H1 (cell line): ENCODE data around the gene CLP1. TPM values are rescaled to one million over a fixed set of nuclear protein-coding genes. Genes with fewer than 3 reads are reported as not detected.

Experiments used
- CTCF ChIA-PET: fragments of 300-600 bp; sonication (Branson Sonifier 250); formaldehyde crosslinking; loops from one replicate; lab custom pipeline; 2021; ENCODE audit not compliant: partially characterized antibody; lab: Charles Lee
- POLR2A ChIA-PET: fragments of 300-600 bp; sonication (Branson Sonifier 250); formaldehyde crosslinking; loops from one replicate; lab custom pipeline; 2021; ENCODE audit warnings: inconsistent platforms; ENCODE audit not compliant: partially characterized antibody; lab: Charles Lee
- DNase-seq, 2 experiments: peaks; one replicate each; pipeline versions ENCODE4 v3.0.0 to v3.0.0-alpha.2; 2010 to 2022; ENCODE audit warnings: low spot score in 2 of 2, low read depth in 1 of 2, mixed read lengths in 1 of 2
- FAIRE-seq: peaks from 2 replicates; lab custom pipeline; 2011; peaks lifted over from hg19 to GRCh38; lab: Jason Lieb, UNC
- H2AFZ ChIP-seq: 2 replicates; pipeline ENCODE4 v1.8.1; 2012; ENCODE audit warnings: low read length, inconsistent platforms
- H2AK5ac ChIP-seq: 2 replicates; pipeline ENCODE4 v1.6.1; 2013; ENCODE audit warnings: low read depth, low read length
- H2BK120ac ChIP-seq: replicated peaks from 2 replicates; pipeline ENCODE3; 2013; ENCODE audit warnings: low read depth, low read length, inconsistent platforms
- H2BK12ac ChIP-seq: 2 replicates; pipeline ENCODE4 v1.6.1; 2013; ENCODE audit warnings: low read depth, low read length
- H2BK15ac ChIP-seq: 2 replicates; pipeline ENCODE4 v1.6.1; 2013; ENCODE audit warnings: low read length
- H2BK20ac ChIP-seq: 2 replicates; pipeline ENCODE4 v1.6.1; 2013; ENCODE audit warnings: low read length
- H2BK5ac ChIP-seq: 2 replicates; pipeline ENCODE4 v1.6.1; 2013; ENCODE audit warnings: low read depth, low read length
- H3K14ac ChIP-seq: 2 replicates; pipeline ENCODE4 v1.6.1; 2013; ENCODE audit warnings: inconsistent platforms; ENCODE audit not compliant: insufficient read length
- H3K18ac ChIP-seq: 2 replicates; pipeline ENCODE4 v1.6.1; 2013; ENCODE audit warnings: low read length; ENCODE audit errors: extremely low read depth
- H3K23ac ChIP-seq: 2 replicates; pipeline ENCODE4 v1.6.1; 2013; ENCODE audit warnings: inconsistent platforms; ENCODE audit not compliant: insufficient read length
- H3K23me2 ChIP-seq: 2 replicates; pipeline ENCODE4 v1.6.1; 2013; ENCODE audit warnings: low read depth, low read length
- H3K27ac ChIP-seq: 2 replicates; pipeline ENCODE4 v1.6.1; 2011; ENCODE audit warnings: low read depth, low read length, inconsistent platforms
- H3K27me3 ChIP-seq, 4 experiments: replicated peaks in 1 of 4; 1 replicate in 1 of 4; 2 replicates in 3 of 4; pipeline versions ENCODE4 v1.6.1 to v1.8.1; 2011 to 2013; ENCODE audit warnings: low read length in 3 of 4, mild to moderate bottlenecking in 3 of 4, inconsistent platforms in 2 of 4, mixed read lengths in 2 of 4, moderate library complexity in 1 of 4; ENCODE audit not compliant: control insufficient read depth in 3 of 4, insufficient read depth in 3 of 4; ENCODE audit errors: extremely low read depth in 1 of 4
- H3K36me3 ChIP-seq, 4 experiments: 2 replicates each; pipeline versions ENCODE4 v1.6.1 to v1.8.1; 2011 to 2013; ENCODE audit warnings: mild to moderate bottlenecking in 4 of 4, low read length in 3 of 4, moderate library complexity in 2 of 4, control low read depth in 1 of 4, inconsistent platforms in 1 of 4; ENCODE audit not compliant: insufficient read depth in 4 of 4, control insufficient read depth in 2 of 4
- H3K4ac ChIP-seq: replicated peaks from 2 replicates; pipeline ENCODE3; 2013; ENCODE audit warnings: low read length, low read depth, mixed read lengths, inconsistent platforms; ENCODE audit not compliant: insufficient read length
- H3K4me1 ChIP-seq, 4 experiments: replicated peaks in 1 of 4; 1 replicate in 1 of 4; 2 replicates in 3 of 4; pipeline versions ENCODE4 v1.6.1 to v1.8.1; 2011 to 2013; ENCODE audit warnings: low read length in 3 of 4, inconsistent platforms in 2 of 4, mixed read lengths in 1 of 4; ENCODE audit not compliant: insufficient read depth in 4 of 4, control insufficient read depth in 3 of 4
- H3K4me2 ChIP-seq, 2 experiments: 2 replicates each; pipeline versions ENCODE4 v1.6.1 to v1.8.1; 2011 to 2013; ENCODE audit warnings: low read depth in 2 of 2, low read length in 2 of 2, control low read depth in 1 of 2, inconsistent platforms in 1 of 2, mild to moderate bottlenecking in 1 of 2; ENCODE audit not compliant: insufficient read depth in 1 of 2
- H3K4me3 ChIP-seq, 4 experiments: fragments of 200-600, 300-600 bp in 1 of 4; sonication (generic), shearing (Covaris generic), sonication (Bioruptor Twin) in 1 of 4; 2 replicates each; pipeline versions ENCODE4 v1.5.1 to v1.8.1; 2011 to 2016; ENCODE audit warnings: low read length in 4 of 4, low read depth in 3 of 4, control low read depth in 2 of 4, inconsistent platforms in 2 of 4, mild to moderate bottlenecking in 2 of 4, mixed read lengths in 1 of 4, moderate library complexity in 1 of 4; ENCODE audit not compliant: insufficient read depth in 2 of 4; ENCODE audit errors: extremely low read depth in 1 of 4
- H3K56ac ChIP-seq: replicated peaks from 2 replicates; pipeline ENCODE3; 2013; ENCODE audit warnings: low read depth, mild to moderate bottlenecking, mixed read lengths, low read length, inconsistent platforms; ENCODE audit not compliant: insufficient read length
- H3K79me1 ChIP-seq: 2 replicates; pipeline ENCODE4 v1.6.1; 2013; ENCODE audit warnings: low read depth, low read length, control low read depth
- H3K79me2 ChIP-seq, 2 experiments: 2 replicates each; pipeline versions ENCODE4 v1.6.1 to v1.8.1; 2012 to 2013; ENCODE audit warnings: low read length in 2 of 2, mild to moderate bottlenecking in 2 of 2, inconsistent platforms in 1 of 2; ENCODE audit not compliant: insufficient read depth in 2 of 2, control insufficient read depth in 1 of 2
- H3K9ac ChIP-seq, 4 experiments: replicated peaks in 1 of 4; 1 replicate in 1 of 4; 2 replicates in 3 of 4; pipeline versions ENCODE4 v1.6.1 to v1.8.1; 2011 to 2013; ENCODE audit warnings: low read depth in 3 of 4, low read length in 3 of 4, control low read depth in 2 of 4, mild to moderate bottlenecking in 2 of 4, moderate library complexity in 2 of 4, inconsistent platforms in 1 of 4; ENCODE audit errors: extremely low read depth in 1 of 4
- H3K9me3 ChIP-seq, 2 experiments: 2 replicates each; pipeline versions ENCODE4 v1.6.1 to v1.8.1; 2012 to 2013; ENCODE audit warnings: mild to moderate bottlenecking in 2 of 2, moderate library complexity in 2 of 2, control low read depth in 1 of 2, inconsistent platforms in 1 of 2, low read depth in 1 of 2, low read length in 1 of 2, mixed read lengths in 1 of 2; ENCODE audit not compliant: insufficient read depth in 2 of 2
- H4K20me1 ChIP-seq, 2 experiments: replicated peaks in 1 of 2; 2 replicates each; pipeline versions ENCODE3 to v1.8.1; 2011 to 2013; ENCODE audit warnings: inconsistent platforms in 2 of 2, low read length in 2 of 2, mild to moderate bottlenecking in 1 of 2; ENCODE audit not compliant: insufficient read depth in 2 of 2, control insufficient read depth in 1 of 2
- H4K5ac ChIP-seq: 2 replicates; pipeline ENCODE4 v1.6.1; 2013; ENCODE audit warnings: low read length, low read depth, mixed read lengths, inconsistent platforms; ENCODE audit not compliant: insufficient read length
- H4K8ac ChIP-seq: 2 replicates; pipeline ENCODE4 v1.8.0; 2013; ENCODE audit warnings: mild to moderate bottlenecking, moderate library complexity, low read length, inconsistent platforms; ENCODE audit not compliant: insufficient read depth; ENCODE audit errors: extremely low read depth
- H4K91ac ChIP-seq: replicated peaks from 2 replicates; pipeline ENCODE3; 2013; ENCODE audit warnings: low read length, mixed read lengths, inconsistent platforms; ENCODE audit not compliant: insufficient read length
- CBX8 ChIP-seq: fragments of 300-800, 300-1000 bp; sonication (generic); IDR thresholded peaks from 2 replicates; pipeline ENCODE4 v1.7.1; 2016; ENCODE audit warnings: low read depth, low read length, borderline replicate concordance
- POLR2AphosphoS5 ChIP-seq: IDR thresholded peaks from 2 replicates; pipeline ENCODE4 v1.6.1; 2011; ENCODE audit warnings: low read depth, low read length
- RBBP5 ChIP-seq: IDR thresholded peaks from 2 replicates; pipeline ENCODE4 v1.7.1; 2012; ENCODE audit warnings: low read depth, mild to moderate bottlenecking, inconsistent platforms, low read length, moderate library complexity, borderline replicate concordance
- SUZ12 ChIP-seq: fragments of 200-600 bp; sonication (generic); IDR thresholded peaks from 2 replicates; pipeline ENCODE4 v1.6.1; 2012; ENCODE audit warnings: mild to moderate bottlenecking, inconsistent platforms, low read length, moderate library complexity, mixed read lengths
- TAF7 ChIP-seq: optimal IDR thresholded peaks from 2 replicates; pipeline ENCODE3; 2011; ENCODE audit warnings: low read depth, mild to moderate bottlenecking, inconsistent platforms, low read length, moderate library complexity, borderline replicate concordance
- WGBS, 2 experiments: shearing (Covaris generic) in 1 of 2; methylation state at CpG; one replicate each; pipeline versions ENCODE4 v1.1.6 to v1.1.7; 2013 to 2015; ENCODE audit warnings: low lambda C conversion rate in 2 of 2, mixed read lengths in 2 of 2, inconsistent platforms in 1 of 2, low coverage in 1 of 2, missing lambda C conversion rate in 1 of 2; ENCODE audit not compliant: insufficient replicate concordance in 2 of 2, insufficient coverage in 1 of 2, insufficient read length in 1 of 2; ENCODE audit errors: extremely low coverage in 1 of 2, missing lambda C conversion rate in 1 of 2; 5-methylcytosine and 5-hydroxymethylcytosine counted together
- polyA plus RNA-seq, 7 experiments: library from polyadenylated mRNA; depleted of rRNA in 3 of 7; stranded (reverse) in 5 of 7; unstranded in 2 of 7; fragments of >200 nt in 5 of 7; fragments of 200-250 nt in 2 of 7; gene quantifications; 1 replicate in 5 of 7; 2 replicates in 1 of 7; 4 replicates in 1 of 7; pipeline versions ENCODE4 v1.2.1 to v1.2.3, GENCODE V29; 2011 to 2013; ENCODE audit warnings: missing spikeins in 2 of 7, mixed read lengths in 2 of 7
- total RNA-seq: library from RNA; stranded (reverse); fragmentation: NEBNext Ultra II Directional; extraction: Animal tissue kit (Norgen Biotek cat#: 25700); gene quantifications from 2 replicates; pipeline ENCODE4 v1.2.1, GENCODE V29; 2021

Gene CLP1
- total and polyA plus RNA-seq, 2 of the 8 experiments (the other 6 are each of a cell fraction or from before 2014, with no cell fraction given), result 29.4 to 29.9 TPM

- ChIA-PET CTCF (interaction anchor here (0.9 to 14.3 kb wide), 14 partner anchors 8 to 307 kb away, joined by 3 to 357 read pairs (median 6); partner anchors contain the start of genes P2RX3, SERPING1 and UBE2L6), POLR2A (interaction anchor here (0.6 to 29.6 kb wide), 17 partner anchors 5 to 310 kb away, joined by 3 to 1546 read pairs (median 10); partner anchors contain the start of genes CLP1, RTN4RL2, SERPING1 and SLC43A1)
- Histone ChIP-seq H3K23ac (no peak overlapping the region), H2BK5ac (0 out of 2 replicates have a peak overlapping the region, but pooled peaks have one; percentile 9), H3K18ac (no peak overlapping the region), H4K20me1 (peaks cover 29 to 41% of the 10 kb centered on the region in 2 experiments), H2AFZ (no peak overlapping the region), H4K5ac (no peak overlapping the region), H3K4me1 (peaks cover 39 to 65% (median 44%) of the 10 kb centered on the region in 4 experiments), H3K4ac (no peak overlapping the region), H3K14ac (no peak overlapping the region), H3K9ac (no peak overlapping the region), H3K27me3 (0 out of 7 replicates have a peak, but pooled peaks cover 0 to 4% (median 0%) of the 10 kb centered on the region in 4 experiments), H2BK20ac (no peak overlapping the region), H3K23me2 (peaks cover 28% of the 10 kb centered on the region), H3K9me3 (no peaks in the 10 kb centered on the region), H3K4me3 (no peak overlapping the region; a peak in 1 of 8 replicates), H3K4me2 (peak overlapping the region; percentile 1 to 92; a peak in 1 of 4 replicates), H3K56ac (no peak overlapping the region), H3K27ac (no peak overlapping the region), H2AK5ac (no peak overlapping the region), H3K36me3 (peaks cover 9 to 18% (median 11%) of the 10 kb centered on the region in 4 experiments; a peak in 6 of 8 replicates), H2BK15ac (no peak overlapping the region), H4K91ac (no peak overlapping the region), H2BK12ac (no peak overlapping the region), H3K79me2 (peaks cover 0 to 18% of the 10 kb centered on the region in 2 experiments; a peak in 2 of 4 replicates), H3K79me1 (peaks cover under 1% of the 10 kb centered on the region; the same call in 1 of the 2 replicates), H4K8ac (no peak overlapping the region), H2BK120ac (no peak overlapping the region)
- FAIRE-seq (peak; percentile 28), DNase-seq (peak in 1 of 2 experiments; percentile 70)
- WGBS, 2 experiments, result 60% methylated on average over 5 of the region's 5 CpGs; no CpG with 5 or more reads in 1 of the 2 experiments
- TF ChIP-seq SUZ12 (no peak), TAF7 (peak; percentile 16), CBX8 (no peak), RBBP5 (0 out of 2 replicates have a peak, but pooled peaks have one; percentile 3), POLR2AphosphoS5 (peak; percentile 70)
Measured at GRCh38 chr11:57645689-57646085, 11.9 kb upstream of the CLP1 start.
